ENCODE results near the gene CNTNAP5. TPM values are rescaled to one million over a fixed set of nuclear protein-coding genes. Genes with fewer than 3 reads are reported as not detected.
"Not testable (repeated sequence)": the region's sequence is repeated elsewhere in the genome, so short reads cannot be mapped to it uniquely, and the experiment has no call there.

Gene CNTNAP5
- total RNA-seq, 1 experiment from 2014 or later: not detected

GRCh38 chr2:124353656-124354055 lies 328.6 kb downstream of the CNTNAP5 start:
- Histone ChIP-seq H3K36me3 (ENCODE audit: insufficient read depth, low read length, poor library complexity, severe bottlenecking) (no peaks in the 10 kb centered on the region), H3K4me1 (ENCODE audit: insufficient read depth, low read length, poor library complexity, severe bottlenecking) (no peaks in the 10 kb centered on the region), H3K27me3 (replicated peaks; ENCODE audit: insufficient read depth, low read depth, low read length, poor library complexity) (no peaks in the 10 kb centered on the region), H3K27ac (ENCODE audit: low read depth, low read length, poor library complexity, severe bottlenecking) (no peak overlapping the region), H3K4me3 (ENCODE audit: low read depth, low read length, poor library complexity, severe bottlenecking) (no peak overlapping the region), H3K9me3 (ENCODE audit: low read depth, low read length, poor library complexity, severe bottlenecking) (peaks cover 3% of the 10 kb centered on the region)
- no TSS peak for BruUV-seq (replicated peaks)
- intact Hi-C loops (cut with micrococcal nuclease; ENCODE audit: unreplicated experiment): no loop called here
- no peak for DNase-seq (ENCODE audit: low spot score)
- ChIA-PET POLR2A (ENCODE audit: low non-redundant PET) (no interaction called here), CTCF (no interaction called here)
- TF ChIP-seq EZH2 (IDR thresholded peaks at IDR 0.05; ENCODE audit: borderline replicate concordance, low read depth, low read length, poor library complexity, severe bottlenecking) (no peak), CTCF (conservative IDR thresholded peaks at IDR 0.05; ENCODE audit: low read depth, low read length) (no peak)

GRCh38 chr2:124354466-124354865 lies 329.4 kb downstream of the CNTNAP5 start:
- H3K36me3 ChIP-seq (ENCODE audit: insufficient read depth, low read length, poor library complexity, severe bottlenecking): no peaks in the 10 kb centered on the region
- no peaks in the 10 kb centered on the region for H3K27me3 ChIP-seq (replicated peaks; ENCODE audit: insufficient read depth, low read depth, low read length, poor library complexity)
- H3K9me3 ChIP-seq (ENCODE audit: low read depth, low read length, poor library complexity, severe bottlenecking): peaks cover 3% of the 10 kb centered on the region
- intact Hi-C loops (cut with micrococcal nuclease; ENCODE audit: unreplicated experiment): no loop called here
- no peak for TF ChIP-seq EZH2 (IDR thresholded peaks at IDR 0.05; ENCODE audit: borderline replicate concordance, low read depth, low read length, poor library complexity, severe bottlenecking)
- TF ChIP-seq CTCF (conservative IDR thresholded peaks at IDR 0.05; ENCODE audit: low read depth, low read length): no peak
- DNase-seq (ENCODE audit: low spot score): no peak
- POLR2A ChIA-PET (ENCODE audit: low non-redundant PET): no interaction called here
- H3K4me1 ChIP-seq (ENCODE audit: insufficient read depth, low read length, poor library complexity, severe bottlenecking): no peaks in the 10 kb centered on the region
- BruUV-seq (replicated peaks): no TSS peak
- H3K27ac ChIP-seq (ENCODE audit: low read depth, low read length, poor library complexity, severe bottlenecking): no peak overlapping the region
- CTCF ChIA-PET: no interaction called here
- H3K4me3 ChIP-seq (ENCODE audit: low read depth, low read length, poor library complexity, severe bottlenecking): no peak overlapping the region

GRCh38 chr2:124361966-124362365 lies 336.9 kb downstream of the CNTNAP5 start:
- CTCF ChIA-PET; intact Hi-C loops (cut with micrococcal nuclease; ENCODE audit: unreplicated experiment); H3K27me3 ChIP-seq (replicated peaks; ENCODE audit: insufficient read depth, low read depth, low read length, poor library complexity); H3K36me3 ChIP-seq (ENCODE audit: insufficient read depth, low read length, poor library complexity, severe bottlenecking); H3K4me3 ChIP-seq (ENCODE audit: low read depth, low read length, poor library complexity, severe bottlenecking); H3K9me3 ChIP-seq (ENCODE audit: low read depth, low read length, poor library complexity, severe bottlenecking); H3K27ac ChIP-seq (ENCODE audit: low read depth, low read length, poor library complexity, severe bottlenecking); BruUV-seq (replicated peaks); POLR2A ChIA-PET (ENCODE audit: low non-redundant PET); DNase-seq (ENCODE audit: low spot score); H3K4me1 ChIP-seq (ENCODE audit: insufficient read depth, low read length, poor library complexity, severe bottlenecking): not testable (repeated sequence)

- no peak for TF ChIP-seq EZH2 (IDR thresholded peaks at IDR 0.05; ENCODE audit: borderline replicate concordance, low read depth, low read length, poor library complexity, severe bottlenecking)
- no peak for TF ChIP-seq CTCF (conservative IDR thresholded peaks at IDR 0.05; ENCODE audit: low read depth, low read length)
- ChIA-PET CTCF (no interaction called here), POLR2A (ENCODE audit: low non-redundant PET) (no interaction called here)
- DNase-seq (ENCODE audit: low spot score): no peak
- H3K9me3 ChIP-seq (ENCODE audit: low read depth, low read length, poor library complexity, severe bottlenecking): peaks cover 4% of the 10 kb centered on the region
- H3K36me3 ChIP-seq (ENCODE audit: insufficient read depth, low read length, poor library complexity, severe bottlenecking): no peaks in the 10 kb centered on the region
- no peak overlapping the region for H3K4me3 ChIP-seq (ENCODE audit: low read depth, low read length, poor library complexity, severe bottlenecking)
- no peaks in the 10 kb centered on the region for H3K27me3 ChIP-seq (replicated peaks; ENCODE audit: insufficient read depth, low read depth, low read length, poor library complexity)
- no peak overlapping the region for H3K27ac ChIP-seq (ENCODE audit: low read depth, low read length, poor library complexity, severe bottlenecking)
- intact Hi-C loops (cut with micrococcal nuclease; ENCODE audit: unreplicated experiment): no loop called here
- BruUV-seq (replicated peaks): no TSS peak
- H3K4me1 ChIP-seq (ENCODE audit: insufficient read depth, low read length, poor library complexity, severe bottlenecking): no peaks in the 10 kb centered on the region
Observed at GRCh38 chr2:124369181-124369580, 344.1 kb downstream of the CNTNAP5 start.
